HPDE6-E6E7 (cell line): ENCODE data around the gene EDEM3.
"Not testable (repeated sequence)": the region's sequence is repeated elsewhere in the genome, so short reads cannot be mapped to it uniquely, and the experiment has no call there.

Experiments
- DNase-seq: peaks from one replicate; pipeline ENCODE4 v3.0.0; 2011; ENCODE audit warnings: missing footprints; ENCODE audit errors: extremely low spot score

EDEM3 gene

DNA sequence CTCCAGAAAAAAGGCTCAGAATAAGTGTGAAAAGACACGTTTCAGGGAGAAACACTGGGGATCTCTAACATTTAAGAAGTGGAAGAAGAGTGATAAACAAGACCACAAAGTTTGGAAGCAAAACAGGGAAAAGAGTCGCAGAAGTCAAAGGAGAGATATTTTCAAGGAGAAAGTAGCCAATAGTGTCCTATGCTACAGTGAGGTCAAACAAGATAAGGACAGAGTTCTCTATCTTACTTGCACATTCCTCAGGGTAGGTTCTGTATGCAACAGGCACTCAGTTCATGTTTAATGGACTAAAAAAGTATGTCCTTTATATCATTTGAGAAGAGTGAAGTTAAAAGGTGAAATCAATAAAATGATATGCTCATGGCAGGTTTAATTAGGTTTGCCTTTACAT is 13.8 kb upstream of the EDEM3 start:
- no peak for DNase-seq

DNA sequence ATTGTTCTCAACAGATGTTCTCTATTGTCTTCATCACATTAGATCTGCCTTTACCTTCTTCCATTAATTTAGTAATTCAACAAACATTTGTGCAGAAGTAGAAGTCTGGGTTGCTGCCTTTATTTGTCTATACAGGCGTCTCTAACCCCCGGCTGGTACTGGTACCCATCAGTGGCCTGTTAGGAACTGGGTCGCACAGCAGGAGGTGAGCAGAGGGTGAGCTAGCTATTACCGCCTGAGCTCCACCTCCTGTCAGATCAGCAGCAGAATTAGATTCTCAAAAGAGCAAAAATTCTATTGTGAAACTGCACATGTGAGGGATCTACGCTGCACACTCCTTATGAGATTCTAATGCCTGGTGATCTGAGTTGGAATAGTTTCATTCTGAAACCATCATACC is 12.9 kb upstream of the EDEM3 start:
- DNase-seq, result no peak

DNA sequence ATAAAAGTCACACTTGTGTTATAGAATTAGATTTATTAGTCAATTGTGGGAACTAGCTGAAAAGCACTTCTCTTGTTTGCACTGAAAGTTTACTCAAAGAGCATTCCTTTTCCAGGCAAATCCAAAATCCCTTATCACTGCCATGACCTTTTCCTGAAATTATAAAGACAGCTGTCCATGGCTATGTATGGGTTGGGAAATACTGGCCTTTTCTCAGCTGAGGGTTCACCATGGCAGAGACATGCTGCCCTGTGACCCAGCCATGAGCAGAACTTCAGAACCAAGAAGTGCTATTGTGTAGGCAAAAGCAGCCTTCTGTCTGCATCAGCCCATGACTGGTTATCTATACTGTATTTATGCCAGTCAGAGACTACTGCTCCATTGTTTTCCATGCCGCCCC is 9.8 kb upstream of the EDEM3 start:
- DNase-seq, result no peak

DNA sequence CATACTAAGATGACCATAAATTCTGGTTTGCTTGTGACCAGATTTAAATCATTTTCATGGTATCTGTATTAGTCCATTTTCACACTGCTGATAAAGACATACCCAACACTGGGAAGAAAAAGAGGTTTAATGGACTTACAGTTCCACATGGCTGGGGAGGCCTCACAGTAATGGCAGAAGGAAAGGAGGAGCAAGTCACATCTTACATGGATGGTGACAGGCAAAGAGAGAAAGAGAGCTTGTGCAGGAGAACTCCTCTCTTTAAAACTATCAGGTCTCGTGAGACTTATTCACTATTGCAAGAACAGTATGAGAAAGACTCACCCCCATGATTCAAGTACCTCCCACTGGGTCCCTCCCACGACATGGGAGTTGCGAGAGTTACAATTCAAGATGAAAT is 8.9 kb upstream of the EDEM3 start:
- not testable (repeated sequence) for DNase-seq

DNA sequence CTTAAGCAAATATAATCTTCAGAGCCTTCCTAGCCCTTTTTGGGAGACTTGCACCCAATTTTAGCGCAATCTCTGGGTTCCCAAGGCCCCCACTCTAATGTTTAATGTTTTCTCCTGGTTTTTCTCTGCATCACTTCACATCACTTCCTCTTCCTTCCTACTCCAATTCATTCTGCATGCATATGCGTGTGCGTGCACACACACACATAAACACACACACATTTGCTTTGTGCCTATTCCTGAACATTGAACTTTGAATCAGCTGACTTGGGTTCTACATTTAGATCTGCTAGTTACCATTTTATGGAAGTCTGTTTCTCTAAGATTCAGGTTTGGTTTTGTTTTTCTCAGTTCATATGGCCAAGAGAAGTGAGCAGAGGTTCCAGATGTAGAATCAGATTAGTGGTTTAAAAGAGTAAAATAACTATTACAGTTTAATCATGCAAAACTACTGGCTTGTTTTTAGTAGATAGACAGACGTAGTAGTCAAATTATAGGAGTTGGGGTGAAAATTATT is 7.4 kb upstream of the EDEM3 start:
- DNase-seq, result no peak

DNA sequence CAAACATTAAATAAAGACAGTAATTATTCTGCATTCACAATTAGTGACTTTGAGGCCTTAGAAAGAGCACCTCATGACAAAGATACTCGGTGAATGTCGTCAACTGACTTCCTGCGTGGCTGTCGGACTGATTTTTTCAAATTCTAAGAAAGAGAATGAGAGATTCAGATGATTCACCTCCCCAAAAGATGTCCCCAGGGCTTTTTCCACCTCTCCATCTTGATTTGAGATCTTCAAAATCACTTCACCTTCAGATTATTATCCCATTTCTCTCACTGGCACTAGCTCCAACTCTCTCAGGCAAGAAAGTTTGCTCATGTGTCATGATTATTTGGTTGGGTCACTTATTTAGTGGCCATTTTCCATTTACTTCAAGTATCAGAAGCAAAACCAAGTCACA is 5.0 kb upstream of the EDEM3 start:
- DNase-seq, result no peak

DNA sequence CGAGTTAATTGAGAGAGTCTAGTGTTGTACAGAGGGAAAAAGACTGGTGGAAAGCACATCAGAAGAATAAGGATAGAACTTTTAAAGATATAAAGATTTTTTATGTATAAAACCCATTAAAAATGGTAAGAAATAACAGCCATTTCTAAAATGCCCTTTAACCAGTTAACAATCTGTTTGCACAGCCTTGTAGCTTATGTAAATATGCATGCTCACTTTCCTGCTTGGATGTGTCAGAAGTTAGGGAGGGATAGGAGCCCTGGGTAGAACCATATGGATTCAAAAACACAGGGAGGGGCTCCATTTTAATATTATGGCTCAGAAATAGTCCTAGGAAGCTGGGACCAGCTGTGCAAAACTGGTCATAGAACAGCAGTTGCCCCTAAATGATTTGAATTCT is 4.5 kb upstream of the EDEM3 start:
- no peak for DNase-seq

DNA sequence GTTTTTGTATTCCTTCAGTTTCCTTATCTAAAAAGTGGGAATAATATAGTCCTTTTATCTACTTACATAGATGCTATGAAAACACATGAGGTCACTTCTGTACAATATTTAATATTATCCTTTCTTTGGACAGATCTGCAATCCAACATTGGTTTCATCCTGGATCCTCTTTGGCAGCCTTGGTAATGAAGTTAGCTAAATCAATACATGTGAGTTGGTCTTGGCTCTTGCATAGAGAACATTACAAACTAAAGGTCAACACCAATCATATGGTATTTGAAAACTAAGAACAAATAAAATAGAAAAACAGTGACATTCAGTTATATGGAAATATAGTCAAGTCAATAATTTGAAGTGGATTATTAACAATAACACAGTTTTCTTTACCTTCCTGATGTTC is 3.2 kb upstream of the EDEM3 start:
- no peak for DNase-seq

DNA sequence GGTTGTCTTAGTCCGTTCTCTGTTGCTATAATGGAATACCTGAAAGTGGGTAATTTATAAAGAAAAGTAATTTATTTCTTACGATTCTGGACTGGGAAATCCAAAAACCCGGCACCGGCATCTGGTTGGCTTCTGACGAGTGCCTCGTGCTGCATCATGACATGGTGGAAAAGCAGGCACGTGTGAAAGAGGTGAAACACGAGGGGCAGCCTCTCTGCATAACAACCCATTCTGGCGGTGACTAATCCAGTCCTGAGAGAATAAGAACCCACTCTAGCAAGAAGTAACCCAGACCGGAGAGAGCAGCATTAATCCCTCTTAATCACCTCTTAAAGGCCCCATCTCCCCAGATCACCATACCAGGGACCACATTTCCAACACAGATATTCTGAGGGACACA is 2.7 kb upstream of the EDEM3 start:
- no peak for DNase-seq

DNA sequence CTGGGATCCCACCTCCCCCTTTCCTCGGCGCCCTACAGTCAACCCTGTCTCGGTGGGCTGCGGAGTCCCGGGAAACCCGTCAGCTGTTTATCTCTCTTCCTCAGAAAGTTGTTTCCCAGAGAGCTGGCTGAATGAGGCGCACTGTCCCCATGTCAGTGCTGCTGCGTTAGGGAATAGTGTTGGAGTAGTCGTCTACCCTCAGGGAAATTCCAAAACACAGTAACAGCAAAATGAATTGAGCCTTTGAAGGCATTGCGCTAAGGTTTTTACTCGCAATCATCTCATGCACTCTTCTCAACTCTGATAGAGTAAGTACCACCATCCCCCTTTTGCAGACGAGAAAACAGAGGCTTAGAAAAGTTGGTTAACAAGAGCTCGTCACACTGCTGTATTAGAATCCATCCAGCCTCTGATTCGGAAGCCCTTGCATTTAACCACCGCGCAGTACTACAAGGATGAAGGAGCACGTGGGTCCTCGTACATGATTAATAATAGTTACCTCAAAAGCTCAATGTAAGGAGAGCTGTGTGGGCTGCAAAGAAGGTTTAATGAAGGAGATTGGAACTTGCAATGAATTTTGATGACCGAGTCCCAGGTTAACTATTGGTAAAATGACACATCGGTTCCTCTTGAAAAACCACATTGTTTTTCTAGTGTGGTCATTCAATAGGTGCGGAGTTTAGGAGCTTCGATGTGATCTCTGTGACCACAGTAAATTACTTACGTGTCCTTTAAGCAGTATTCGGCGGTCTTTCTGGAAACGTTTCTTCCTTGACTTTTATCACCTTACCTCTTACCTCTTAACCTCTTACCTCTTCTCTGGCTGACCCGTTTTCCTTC is 788 bp upstream of the EDEM3 start:
- DNase-seq, result peak; percentile 11

DNA sequence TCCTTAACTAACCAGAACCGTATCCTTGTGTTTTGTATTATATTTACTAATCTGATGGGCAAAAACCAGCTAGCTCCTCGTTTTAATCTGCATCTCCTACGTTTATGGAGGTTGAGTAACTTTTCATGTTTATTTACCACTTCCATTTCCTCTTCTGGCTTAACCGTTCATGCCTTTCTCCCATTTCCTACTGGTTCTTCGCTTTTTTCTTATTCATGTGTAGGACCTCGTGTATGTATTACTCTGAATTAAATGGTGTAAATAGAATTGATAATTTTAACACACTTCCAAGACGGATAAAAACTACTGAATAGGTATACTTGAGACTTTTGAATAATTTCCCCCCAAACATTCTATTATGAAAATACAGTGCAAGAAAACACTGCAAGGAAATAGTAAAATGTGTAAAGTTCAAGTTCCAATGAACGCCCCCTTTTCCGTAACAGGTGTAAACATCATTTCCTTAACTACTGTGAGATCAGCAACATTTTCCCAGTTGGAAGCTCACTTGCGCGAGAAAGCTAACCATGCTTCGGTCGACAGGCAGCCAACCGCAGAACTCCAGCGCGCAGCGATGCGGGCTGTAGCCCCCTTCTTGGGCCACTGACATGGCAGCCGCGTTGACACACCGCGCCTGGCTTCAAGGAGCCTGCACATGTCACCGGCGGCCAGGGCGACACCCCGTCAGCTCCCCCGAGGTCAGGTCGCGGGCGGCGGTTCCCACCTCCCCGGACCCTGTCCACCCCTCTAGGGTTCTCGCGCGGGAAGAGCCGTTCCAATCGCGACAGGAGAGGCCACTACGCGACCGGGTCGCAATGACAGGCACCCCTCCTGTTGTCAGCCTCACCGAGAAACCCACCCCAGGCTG is 816 bp downstream of the EDEM3 start:
- DNase-seq, result peak; percentile 3

DNA sequence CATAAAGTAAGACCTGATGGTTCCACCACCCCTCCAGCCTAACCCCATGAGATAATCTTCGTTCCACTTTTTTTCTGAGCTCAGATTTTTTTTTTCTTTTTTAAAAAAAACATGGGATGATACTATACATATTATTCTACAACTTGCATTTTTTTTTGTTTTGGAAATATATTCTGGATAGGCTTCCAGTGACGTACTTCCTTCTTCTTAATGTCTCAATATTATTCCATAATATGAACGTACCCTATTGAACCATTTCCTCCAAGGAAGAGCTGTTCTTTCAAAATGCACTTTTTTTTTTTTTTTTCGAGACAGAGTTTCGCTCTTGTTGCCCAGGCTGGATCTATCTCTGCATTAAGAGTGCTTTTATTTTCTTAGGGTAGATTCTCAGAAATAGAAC is 1.5 kb downstream of the EDEM3 start:
- DNase-seq, result no peak

DNA sequence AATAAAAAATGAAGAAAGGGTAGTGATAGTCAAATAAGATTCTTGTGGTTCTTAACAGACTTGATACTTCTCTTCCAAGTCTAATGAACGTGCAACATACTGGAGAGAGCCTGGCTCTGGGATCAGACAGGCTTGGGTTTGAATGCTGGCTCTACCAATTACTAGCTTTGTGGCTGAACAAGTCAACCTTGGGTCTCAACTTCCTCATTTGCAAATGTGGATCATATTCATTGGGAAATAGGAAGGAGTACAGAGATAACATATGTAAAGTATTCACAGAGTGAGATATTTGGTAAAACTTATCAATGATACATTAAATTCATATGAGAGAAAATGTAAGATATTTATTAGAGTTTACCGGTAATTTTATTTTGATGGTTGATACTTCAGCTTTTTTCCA is 2.0 kb downstream of the EDEM3 start:
- DNase-seq, result no peak

DNA sequence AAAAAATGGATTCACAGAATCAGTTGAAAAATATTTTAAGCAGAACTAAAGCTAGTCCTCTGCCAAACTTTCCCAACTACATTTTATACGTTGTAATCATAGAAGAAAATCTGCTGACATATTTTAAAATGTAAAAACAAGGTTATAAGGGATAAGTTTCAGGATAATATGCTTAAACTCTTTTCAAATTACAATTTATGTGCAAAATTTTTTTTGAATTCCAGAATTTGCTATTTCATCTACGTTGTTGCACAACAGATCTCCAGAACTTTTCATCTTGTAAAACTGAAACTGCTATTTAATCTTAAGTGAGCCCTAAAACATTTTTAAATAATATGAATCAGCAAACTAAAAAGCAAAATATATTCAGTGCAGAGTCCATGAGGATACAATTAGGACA is 5.9 kb downstream of the EDEM3 start:
- DNase-seq, result no peak

DNA sequence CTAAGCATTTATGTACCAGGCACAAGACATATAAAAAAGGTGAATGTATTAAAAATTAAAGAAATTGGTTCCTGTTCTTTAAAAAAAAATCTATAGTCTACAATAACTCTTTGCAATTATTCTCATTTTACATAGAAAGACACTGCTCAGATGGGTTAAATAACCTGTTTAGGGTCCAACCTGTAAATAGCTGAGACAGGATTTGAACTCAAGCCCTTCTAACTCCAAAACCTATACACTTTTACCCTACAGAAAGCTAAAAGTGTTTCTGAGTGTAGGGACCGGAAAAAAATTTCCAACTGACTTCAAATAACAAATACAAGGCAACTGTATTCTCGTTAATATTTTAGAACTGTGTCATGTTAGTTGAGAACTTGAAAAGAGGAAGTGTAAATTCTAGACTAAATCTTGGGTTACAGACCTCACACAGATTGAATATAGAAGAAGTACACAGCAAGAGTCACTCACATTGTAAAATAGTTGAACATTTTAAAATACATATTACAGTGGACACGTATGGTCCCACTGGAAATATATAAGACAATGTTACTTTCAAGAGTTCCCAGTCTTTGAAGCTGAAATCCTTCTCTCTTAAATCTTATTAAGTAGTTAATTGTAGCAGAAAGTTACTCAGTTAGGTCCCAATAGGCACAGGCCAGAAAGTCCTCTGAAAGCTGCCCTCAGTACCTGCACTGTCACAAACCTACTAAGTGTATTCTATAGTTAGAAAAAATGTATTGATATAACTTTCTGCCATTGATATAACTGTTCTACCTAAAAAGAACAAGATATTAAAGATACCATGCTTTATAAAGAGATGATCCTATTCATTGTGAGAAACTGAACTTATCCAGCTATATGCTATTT is 7.3 kb downstream of the EDEM3 start:
- DNase-seq, result no peak

DNA sequence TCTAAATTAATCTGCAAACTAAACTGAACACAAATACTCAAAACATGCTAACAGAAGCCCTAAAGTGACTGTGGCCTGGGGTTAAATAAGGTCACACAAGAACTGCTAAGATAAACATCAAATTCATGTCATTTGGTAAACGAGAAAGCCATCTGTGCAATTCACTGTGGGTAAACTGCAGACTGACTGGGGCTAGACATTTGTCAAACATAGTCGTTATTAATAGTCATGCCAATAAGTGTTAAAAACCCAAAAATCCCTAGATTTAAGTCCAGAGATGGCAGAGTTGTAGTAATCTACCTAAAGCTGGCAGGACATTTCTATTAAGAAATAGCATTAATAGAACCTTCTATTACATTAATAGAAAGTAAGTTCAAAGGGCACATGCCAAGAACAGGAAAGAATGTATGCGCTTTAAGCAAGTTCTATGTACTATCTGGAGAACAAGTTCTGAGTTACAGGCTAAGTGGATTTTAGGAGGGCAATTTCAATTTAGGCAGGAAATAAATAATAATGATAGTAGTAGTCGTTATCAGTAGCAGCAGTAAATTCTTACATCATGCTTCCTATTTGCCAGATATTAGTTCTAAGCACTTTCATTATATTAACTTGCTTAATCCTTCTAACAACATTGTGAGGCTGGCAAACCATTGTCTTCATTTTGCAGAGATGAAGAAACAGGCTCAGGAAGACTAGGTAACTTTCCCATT is 8.6 kb downstream of the EDEM3 start:
- DNase-seq, result no peak

DNA sequence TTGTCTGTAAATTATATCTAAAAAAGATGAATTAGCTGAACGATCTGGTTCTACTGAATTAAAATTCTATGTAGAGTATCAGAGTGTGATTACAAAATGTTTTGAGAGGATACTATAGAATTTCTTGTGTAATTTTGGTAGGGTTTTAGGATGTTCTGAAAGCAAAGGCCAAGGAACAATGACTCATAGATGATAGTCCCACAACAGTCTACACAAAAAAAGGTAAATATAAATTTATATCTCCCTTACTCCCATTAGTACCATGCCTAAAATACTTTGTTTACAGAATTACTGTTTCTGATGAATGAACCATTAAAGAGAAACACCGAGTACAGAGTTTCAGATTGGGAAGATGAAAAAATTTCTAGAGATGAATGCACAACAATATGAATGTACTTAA is 9.5 kb downstream of the EDEM3 start:
- no peak for DNase-seq

DNA sequence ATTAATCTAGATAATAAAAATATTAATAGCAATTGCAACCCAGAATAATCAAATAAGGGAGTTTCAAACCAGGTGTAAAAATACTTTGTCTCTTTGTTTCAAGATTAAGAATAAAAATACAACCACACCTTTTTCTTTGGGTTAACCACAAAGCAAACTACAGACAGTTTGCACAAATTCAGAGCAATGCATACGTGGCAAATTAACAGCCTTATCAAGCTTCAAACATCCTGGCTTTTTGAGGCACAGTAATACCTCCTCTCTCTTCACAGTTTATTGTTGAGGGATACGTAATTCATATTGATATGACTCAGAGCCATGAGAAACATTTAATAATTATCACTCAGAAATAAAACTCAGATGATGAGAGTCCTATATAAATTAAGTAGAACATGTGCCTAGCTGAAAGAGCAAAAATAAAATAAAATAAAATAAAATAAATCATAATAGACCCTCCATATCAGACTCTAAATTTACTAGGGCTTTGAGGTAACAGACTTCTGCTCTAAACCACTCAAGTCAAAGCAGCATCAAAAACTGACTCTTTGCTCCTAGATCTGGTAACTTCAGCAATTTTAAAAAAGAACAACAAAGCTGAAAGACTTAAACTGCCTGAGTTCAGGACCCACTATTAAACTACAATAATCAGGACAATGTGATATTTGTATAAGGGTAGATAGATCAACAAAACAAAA is 11.4 kb downstream of the EDEM3 start:
- DNase-seq, result no peak

DNA sequence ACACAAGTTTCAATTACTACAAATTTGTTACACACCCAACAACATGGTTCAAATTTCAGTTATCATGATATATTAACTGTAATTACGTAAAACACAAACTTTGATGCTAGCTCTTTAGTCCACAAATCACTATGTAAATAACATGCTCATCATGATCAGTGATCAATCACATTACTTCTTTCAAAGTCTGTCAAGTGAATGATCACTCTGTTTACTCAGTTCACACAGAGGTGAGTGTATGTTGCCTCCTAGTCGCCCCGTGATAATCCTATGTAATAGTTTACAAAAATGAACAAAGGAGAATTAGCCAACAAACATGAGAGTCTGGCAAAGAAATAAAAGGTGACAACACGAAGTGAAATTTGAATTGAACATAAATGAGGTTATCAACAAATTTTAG is 14.3 kb downstream of the EDEM3 start:
- DNase-seq, result no peak

DNA sequence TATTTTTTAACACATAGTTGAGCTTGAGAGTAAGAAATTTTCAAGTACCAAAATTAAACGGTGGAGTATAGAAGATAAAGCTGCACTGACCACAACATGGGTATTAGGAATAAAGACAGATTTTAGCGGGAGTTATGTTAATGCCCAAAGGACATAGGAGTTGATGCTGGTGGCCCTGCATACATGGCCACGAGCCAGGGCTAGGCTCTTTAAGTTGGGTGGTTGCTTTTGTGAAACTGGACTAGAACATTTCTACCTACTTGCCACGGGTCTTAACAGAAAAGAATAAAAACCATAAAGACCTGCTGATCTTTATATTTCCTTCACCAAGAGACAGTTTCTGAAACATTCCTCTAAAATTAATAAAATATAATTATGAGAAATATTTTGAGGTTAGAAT is 14.9 kb downstream of the EDEM3 start:
- DNase-seq, result no peak

DNA sequence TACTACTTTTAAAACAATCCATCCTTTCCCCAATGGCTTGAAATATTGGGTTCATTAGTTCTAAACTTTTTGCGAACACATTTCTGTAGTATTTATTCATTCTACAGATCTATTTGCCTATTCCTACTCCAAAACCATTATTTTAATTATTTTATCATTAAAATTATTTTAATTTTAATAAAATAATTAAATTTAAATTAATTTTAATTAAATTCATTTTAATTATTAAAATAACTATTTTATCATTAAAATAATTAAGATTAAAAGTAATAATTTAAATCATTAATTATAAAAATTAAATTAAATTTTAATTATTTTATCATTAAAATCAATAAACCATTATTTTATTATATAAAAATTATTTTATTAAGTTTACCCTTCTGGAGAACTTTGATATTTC is 15.6 kb downstream of the EDEM3 start:
- DNase-seq, result no peak
